Prostate gland (tissue), 2 donors: ENCODE results near the gene RAB1A. TPM values are rescaled to one million over a fixed set of nuclear protein-coding genes. Genes with fewer than 3 reads are reported as not detected.
"Not testable (repeated sequence)": the region's sequence is repeated elsewhere in the genome, so short reads cannot be mapped to it uniquely, and the experiment has no call there.

ENCODE experiments used
- DNase-seq: peaks from one replicate; pipeline ENCODE4 v3.0.0-alpha.2; 2019; ENCODE audit warnings: low spot score
- H3K27ac ChIP-seq, 2 donors: fragments of 200-600 bp; sonication (generic); 2 replicates each; pipeline ENCODE4 v1.5.1; 2017 to 2019
- H3K27me3 ChIP-seq: fragments of 200-600 bp; sonication (generic); replicated peaks from 2 replicates; pipeline ENCODE4 v1.5.1; 2019; ENCODE audit not compliant: insufficient read depth
- H3K36me3 ChIP-seq, 2 donors: fragments of 200-600 bp; sonication (generic); 1 replicate in 1 of 2; 2 replicates in 1 of 2; pipeline versions ENCODE4 v1.5.1 to v1.8.1; 2017 to 2019
- H3K4me1 ChIP-seq: fragments of 200-600 bp; sonication (generic); replicated peaks from 2 replicates; pipeline ENCODE4 v1.5.1; 2019
- H3K4me3 ChIP-seq, 2 donors: fragments of 200-600 bp; sonication (generic); 2 replicates each; pipeline ENCODE4 v1.5.1; 2017 to 2019
- H3K9me3 ChIP-seq: fragments of 200-600 bp; sonication (generic); 2 replicates; pipeline ENCODE4 v1.5.1; 2017
- POLR2A ChIP-seq: fragments of 450-650 bp; IDR thresholded peaks from one replicate; pipeline ENCODE4 v1.6.1; 2016; ENCODE audit warnings: antibody characterized with exemption, mild to moderate bottlenecking
- POLR2AphosphoS5 ChIP-seq: sonication (generic); formaldehyde crosslinking; IDR thresholded peaks from one replicate; pipeline ENCODE4 v1.6.1; 2017; ENCODE audit warnings: antibody characterized with exemption
- WGBS: methylation state at CpG from one replicate; pipeline ENCODE4 v1.1.5; 2018; 5-methylcytosine and 5-hydroxymethylcytosine counted together
- intact Hi-C: fragments of 100-400 bp; cut with DNase I; formaldehyde crosslinking; loops from one replicate; pipeline ENCODE4 v1.14.2; 2022
- total RNA-seq, 2 donors: library from RNA; depleted of rRNA; stranded (reverse); fragments of >200 nt; gene quantifications; one replicate each; pipeline ENCODE4 v1.1.0, GENCODE V29; 2016
- TF ChIP-seq, protein P1 (sequence below), 4 experiments: fragments of 200-600 bp in 2 of 4; fragments of 450-650 bp in 2 of 4; sonication (generic) in 2 of 4; IDR thresholded peaks; 1 replicate in 3 of 4; 2 replicates in 1 of 4; pipeline ENCODE4 v1.5.1; 2016 to 2019; ENCODE audit warnings: antibody characterized with exemption in 4 of 4, mild to moderate bottlenecking in 2 of 4, moderate library complexity in 2 of 4

The RAB1A gene
- total RNA-seq, 2 donors from 2014 or later, result 50.3 to 67.6 TPM

- no peaks in the 10 kb centered on the region for H3K4me1 ChIP-seq
- WGBS, result 97% methylated on average over 2 of the region's 2 CpGs
- H3K9me3 ChIP-seq, result no peaks in the 10 kb centered on the region
- no peaks in the 10 kb centered on the region for H3K36me3 ChIP-seq
- TF ChIP-seq, protein P1, sequence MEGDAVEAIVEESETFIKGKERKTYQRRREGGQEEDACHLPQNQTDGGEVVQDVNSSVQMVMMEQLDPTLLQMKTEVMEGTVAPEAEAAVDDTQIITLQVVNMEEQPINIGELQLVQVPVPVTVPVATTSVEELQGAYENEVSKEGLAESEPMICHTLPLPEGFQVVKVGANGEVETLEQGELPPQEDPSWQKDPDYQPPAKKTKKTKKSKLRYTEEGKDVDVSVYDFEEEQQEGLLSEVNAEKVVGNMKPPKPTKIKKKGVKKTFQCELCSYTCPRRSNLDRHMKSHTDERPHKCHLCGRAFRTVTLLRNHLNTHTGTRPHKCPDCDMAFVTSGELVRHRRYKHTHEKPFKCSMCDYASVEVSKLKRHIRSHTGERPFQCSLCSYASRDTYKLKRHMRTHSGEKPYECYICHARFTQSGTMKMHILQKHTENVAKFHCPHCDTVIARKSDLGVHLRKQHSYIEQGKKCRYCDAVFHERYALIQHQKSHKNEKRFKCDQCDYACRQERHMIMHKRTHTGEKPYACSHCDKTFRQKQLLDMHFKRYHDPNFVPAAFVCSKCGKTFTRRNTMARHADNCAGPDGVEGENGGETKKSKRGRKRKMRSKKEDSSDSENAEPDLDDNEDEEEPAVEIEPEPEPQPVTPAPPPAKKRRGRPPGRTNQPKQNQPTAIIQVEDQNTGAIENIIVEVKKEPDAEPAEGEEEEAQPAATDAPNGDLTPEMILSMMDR (IDR thresholded peaks at IDR 0.05), result no peak
- no peak overlapping the region for H3K27ac ChIP-seq
- intact Hi-C loops, result no loop called here
- no peak for DNase-seq
- H3K4me3 ChIP-seq, result no peak overlapping the region
- H3K27me3 ChIP-seq, result no peaks in the 10 kb centered on the region
Observed at GRCh38 chr2:65137197-65137775, 7.4 kb upstream of the RAB1A start.

DNA sequence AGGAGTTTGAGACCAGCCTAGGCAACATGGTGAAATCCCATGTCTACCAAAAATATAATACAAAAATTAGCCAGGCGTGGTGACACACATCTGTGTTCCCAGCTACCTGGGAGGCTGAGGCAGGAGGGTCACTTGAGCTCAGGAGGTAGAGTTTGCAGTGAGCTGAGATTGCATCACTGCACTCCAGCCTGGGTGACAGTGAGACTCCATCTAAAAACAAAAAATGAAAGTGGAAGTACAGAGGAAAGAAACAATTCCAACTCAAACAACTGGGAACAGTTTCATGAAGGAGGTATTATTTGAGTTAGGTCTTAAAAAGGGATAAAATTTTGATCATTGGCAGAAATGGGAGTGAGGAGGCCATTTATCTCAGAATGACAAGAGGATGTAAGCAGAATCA, 6.3 kb upstream of the RAB1A start:
- TF ChIP-seq POLR2AphosphoS5 (peak; percentile 59), POLR2A (no peak)
- DNase-seq, result no peak
- intact Hi-C loops, result no loop called here
- no peaks in the 10 kb centered on the region for H3K4me1 ChIP-seq
- no peaks in the 10 kb centered on the region for H3K36me3 ChIP-seq
- no peak overlapping the region for H3K27ac ChIP-seq
- H3K9me3 ChIP-seq, result no peaks in the 10 kb centered on the region
- H3K4me3 ChIP-seq, result no peak overlapping the region
- WGBS, result 95% methylated on average over 1 of the region's 1 CpG
- H3K27me3 ChIP-seq, result no peaks in the 10 kb centered on the region

DNA sequence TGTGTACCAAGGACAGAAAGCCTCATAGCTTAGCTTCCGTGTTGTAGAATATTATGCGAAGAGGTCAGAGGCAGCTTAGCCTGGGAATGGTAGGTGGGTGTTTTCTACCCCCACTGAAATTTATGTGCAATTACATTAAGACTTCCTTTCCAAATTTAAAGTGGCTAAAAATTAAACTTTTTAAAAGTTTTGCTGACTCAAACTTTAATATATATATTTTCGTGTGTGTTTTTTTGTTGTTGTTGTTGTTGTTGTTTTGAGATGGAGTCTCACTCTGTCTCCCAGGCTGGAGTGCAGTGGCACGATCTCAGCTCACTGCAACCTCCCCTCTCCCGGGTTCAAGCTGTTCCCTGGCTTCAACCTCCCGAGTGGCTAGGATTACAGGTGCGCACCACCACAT, 4.3 kb upstream of the RAB1A start:
- intact Hi-C loops, result loop anchor here (5.0 kb wide), 1 partner anchor 62 kb away; no protein-coding TSS in a partner anchor

DNA sequence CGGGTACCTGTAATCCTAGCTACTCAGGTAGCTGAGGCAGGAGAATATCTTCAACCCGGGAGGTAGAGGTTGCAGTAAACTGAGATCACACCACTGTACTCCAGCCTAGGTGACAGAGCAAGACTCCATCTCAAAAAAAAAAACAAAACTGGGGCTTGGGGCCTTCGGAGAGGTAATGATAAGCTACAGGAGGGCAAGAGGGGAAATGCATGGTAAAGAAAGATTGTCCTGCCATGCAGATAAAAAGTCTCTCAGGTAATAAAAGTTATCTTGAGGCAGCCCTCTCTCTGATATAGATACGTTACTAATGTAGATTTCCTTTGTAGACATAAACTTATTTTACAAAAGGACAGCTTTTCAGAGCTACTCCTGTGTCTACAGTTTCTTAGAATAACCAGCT, 3.7 kb upstream of the RAB1A start:
- Histone ChIP-seq H3K4me1 (no peaks in the 10 kb centered on the region), H3K27me3 (no peaks in the 10 kb centered on the region), H3K9me3 (no peaks in the 10 kb centered on the region), H3K4me3 (no peak overlapping the region), H3K27ac (no peak overlapping the region), H3K36me3 (no peaks in the 10 kb centered on the region)
- TF ChIP-seq POLR2AphosphoS5, result no peak
- TF ChIP-seq POLR2A, result no peak
- intact Hi-C loops, result loop anchor here (5.0 kb wide), 1 partner anchor 61 kb away; no protein-coding TSS in a partner anchor
- no peak for DNase-seq
- WGBS, result 60% methylated on average over 4 of the region's 4 CpGs

More for the DNA sequence above, 4.3 kb upstream of the RAB1A start:
- 96% methylated on average over 7 of the region's 7 CpGs for WGBS
- Histone ChIP-seq H3K27ac (no peak overlapping the region), H3K4me1 (no peaks in the 10 kb centered on the region), H3K27me3 (no peaks in the 10 kb centered on the region), H3K36me3 (no peaks in the 10 kb centered on the region), H3K9me3 (no peaks in the 10 kb centered on the region), H3K4me3 (no peak overlapping the region)
- TF ChIP-seq POLR2A, result no peak
- TF ChIP-seq, protein P1 (IDR thresholded peaks at IDR 0.05), result no peak
- TF ChIP-seq POLR2AphosphoS5, result no peak
- DNase-seq, result no peak

DNA sequence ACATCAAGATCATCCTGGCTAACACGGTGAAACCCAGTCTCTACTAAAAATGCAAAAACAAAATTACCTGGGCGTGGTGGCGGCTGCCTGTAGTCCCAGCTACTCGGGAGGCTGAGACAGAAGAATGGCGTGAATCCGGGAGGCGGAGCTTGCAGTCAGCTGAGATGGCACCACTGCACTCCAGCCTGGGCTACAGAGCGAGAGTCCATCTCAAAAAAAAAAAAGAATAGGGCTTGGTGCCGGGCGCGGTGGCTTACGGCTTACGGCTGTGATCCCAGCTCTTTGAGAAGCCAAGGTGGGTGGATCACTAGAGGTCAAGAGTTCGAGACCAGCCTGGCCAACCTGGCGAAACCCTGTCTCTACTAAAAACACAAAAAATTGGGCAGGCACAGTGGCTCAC, 3.0 kb upstream of the RAB1A start:
- H3K27me3 ChIP-seq, H3K4me3 ChIP-seq, H3K4me1 ChIP-seq, H3K36me3 ChIP-seq, H3K27ac ChIP-seq, DNase-seq, H3K9me3 ChIP-seq: not testable (repeated sequence)
- 88% methylated on average over 15 of the region's 15 CpGs for WGBS
- intact Hi-C loops, result loop anchor here (5.0 kb wide), 1 partner anchor 61 kb away; no protein-coding TSS in a partner anchor

DNA sequence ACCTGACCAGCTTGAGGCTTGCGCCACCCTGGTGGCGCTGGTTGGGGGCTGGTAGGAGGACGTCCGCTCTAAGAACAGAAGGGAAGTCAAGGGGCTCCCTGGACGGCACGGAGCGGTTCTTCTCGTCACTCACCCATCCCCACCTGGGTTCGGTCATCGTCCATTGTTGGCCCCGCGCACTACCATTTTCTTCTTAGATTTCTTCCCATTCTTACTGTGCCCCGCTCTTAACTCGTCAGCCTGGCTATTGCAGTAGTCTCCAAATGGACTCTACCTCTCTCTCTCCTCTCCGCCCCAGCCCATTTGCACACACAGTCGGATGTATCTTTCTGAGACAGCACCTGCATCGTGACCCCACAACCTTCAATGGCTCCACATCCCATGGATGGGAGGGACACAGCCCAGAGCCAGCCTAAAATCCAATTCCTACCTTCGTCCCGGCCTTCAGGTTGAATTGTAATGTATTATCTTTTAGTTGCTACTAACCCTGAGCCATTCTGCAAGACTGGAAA, 814 bp upstream of the RAB1A start:
- intact Hi-C loops, result loop anchor here (5.0 kb wide), 1 partner anchor 58 kb away; no protein-coding TSS in a partner anchor
- Histone ChIP-seq H3K4me3 (peak overlapping the region; percentile 65 to 95), H3K36me3 (no peaks in the 10 kb centered on the region), H3K9me3 (no peaks in the 10 kb centered on the region), H3K27ac (peak overlapping the region; percentile 96 to 97), H3K27me3 (no peaks in the 10 kb centered on the region), H3K4me1 (no peaks in the 10 kb centered on the region)
- TF ChIP-seq POLR2A (no peak), POLR2AphosphoS5 (no peak)
- TF ChIP-seq, protein P1 (IDR thresholded peaks at IDR 0.05), result no peak
- WGBS, result 15% methylated on average over 19 of the region's 19 CpGs
- DNase-seq, result peak; percentile 9
